ENCODE data around the gene AUTS2.
"Not testable (repeated sequence)": the region's sequence is repeated elsewhere in the genome, so short reads cannot be mapped to it uniquely, and the experiment has no call there.

Gene AUTS2

GRCh38 chr7:70343519-70343918, 745.2 kb downstream of the AUTS2 start:
- no peak for DNase-seq

- DNase-seq: no peak
These were observed 746.5 kb downstream of the AUTS2 start for GRCh38 chr7:70344726-70345125.

GRCh38 chr7:70346844-70347462, 748.7 kb downstream of the AUTS2 start:
- no peak for DNase-seq

GRCh38 chr7:70347463-70348254, 749.4 kb downstream of the AUTS2 start:
- no peak for DNase-seq

- DNase-seq: no peak
These were observed 750.8 kb downstream of the AUTS2 start for GRCh38 chr7:70349031-70349430.

GRCh38 chr7:70349819-70350218, 751.5 kb downstream of the AUTS2 start:
- DNase-seq: no peak

GRCh38 chr7:70352088-70352487, 753.8 kb downstream of the AUTS2 start:
- no peak for DNase-seq

GRCh38 chr7:70352906-70353305, 754.6 kb downstream of the AUTS2 start:
- DNase-seq: peak; percentile 8

GRCh38 chr7:70353330-70353945, 755.2 kb downstream of the AUTS2 start:
- DNase-seq: no peak

GRCh38 chr7:70353946-70354335, 755.7 kb downstream of the AUTS2 start:
- no peak for DNase-seq

- DNase-seq: no peak
These were observed 756.3 kb downstream of the AUTS2 start for GRCh38 chr7:70354409-70355169.

GRCh38 chr7:70355198-70356020, 757.1 kb downstream of the AUTS2 start:
- DNase-seq: no peak

- peak; percentile 65 for DNase-seq
These were observed 758.0 kb downstream of the AUTS2 start for GRCh38 chr7:70356085-70356786.

- DNase-seq: no peak
These were observed 758.6 kb downstream of the AUTS2 start for GRCh38 chr7:70356787-70357328.

- no peak for DNase-seq
These were observed 762.3 kb downstream of the AUTS2 start for GRCh38 chr7:70360557-70360956.

- DNase-seq: no peak
These were observed 763.5 kb downstream of the AUTS2 start for GRCh38 chr7:70361821-70362220.

- DNase-seq: not testable (repeated sequence)
These were observed 766.1 kb downstream of the AUTS2 start for GRCh38 chr7:70364393-70364792.

GRCh38 chr7:70371652-70372051, 773.4 kb downstream of the AUTS2 start:
- DNase-seq: no peak

- no peak for DNase-seq
These were observed 774.7 kb downstream of the AUTS2 start for GRCh38 chr7:70372768-70373515.

GRCh38 chr7:70374772-70375533, 776.7 kb downstream of the AUTS2 start:
- no peak for DNase-seq
